HepG2 (cell line): Measurements from ENCODE around the gene RFTN1. TPM values are rescaled to one million over a fixed set of nuclear protein-coding genes. Genes with fewer than 3 reads are reported as not detected.
A peak's percentile ranks its signal among the peaks of the same experiment; 100 is the strongest.

ENCODE experiments used
- ATAC-seq: fragments of 200-7000 bp; cut with Tn5 transposase; 3 replicates; pipeline ENCODE4 v1.9.1; 2020; ENCODE audit warnings: mild to moderate bottlenecking, moderate library complexity
- BruUV-seq: library from RNA; stranded (reverse); fragments of 400-500 nt; replicated peaks from 2 replicates; lab custom pipeline; 2021; lab: Mats Ljungman, UMichigan
- CTCF ChIA-PET: fragments of 300-600 bp; formaldehyde crosslinking; extraction: SDS; loops from one replicate; lab custom pipeline; 2021; ENCODE audit warnings: low total read pairs, inconsistent platforms, low intra/inter-chr PET ratio; lab: Yijun Ruan, JAX
- POLR2A ChIA-PET: fragments of 350-600 bp; sonication (Branson Sonifier 250); formaldehyde crosslinking; loops from one replicate; lab custom pipeline; 2020; ENCODE audit warnings: antibody characterized with exemption, inconsistent platforms; lab: Yijun Ruan, JAX
- DNase-seq: peaks from one replicate; pipeline ENCODE4 v3.0.0-alpha.2; 2015; ENCODE audit warnings: low spot score
- FAIRE-seq: peaks from 3 replicates; lab custom pipeline; 2011; peaks lifted over from hg19 to GRCh38; lab: Jason Lieb, UNC
- H2AFZ ChIP-seq: one replicate; pipeline ENCODE4 v1.6.1; 2011; ENCODE audit warnings: low read length, inconsistent platforms
- H3K27ac ChIP-seq: fragments of 300-600 bp; 3 replicates; pipeline ENCODE4 v1.8.0; 2011; ENCODE audit warnings: mixed run types, mild to moderate bottlenecking, mixed read lengths, low read length, inconsistent platforms; ENCODE audit not compliant: insufficient read depth; ENCODE audit errors: extremely low read length
- H3K27me3 ChIP-seq, 2 experiments: fragments of 200-600 bp in 1 of 2; 2 replicates in 1 of 2; 3 replicates in 1 of 2; pipeline versions ENCODE4 v1.6.0 to v1.8.0; 2011; ENCODE audit warnings: low read length in 2 of 2, mild to moderate bottlenecking in 2 of 2, moderate library complexity in 2 of 2, inconsistent platforms in 1 of 2; ENCODE audit not compliant: insufficient read depth in 2 of 2, control insufficient read depth in 1 of 2
- H3K36me3 ChIP-seq, 2 experiments: fragments of 200-600 bp in 1 of 2; replicated peaks in 1 of 2; 2 replicates in 1 of 2; 3 replicates in 1 of 2; pipeline versions ENCODE4 v1.5.1 to v1.8.0; 2011; ENCODE audit warnings: low read length in 2 of 2, inconsistent platforms in 1 of 2; ENCODE audit not compliant: insufficient read depth in 2 of 2, control insufficient read depth in 1 of 2
- H3K4me1 ChIP-seq: 2 replicates; pipeline ENCODE4 v1.5.1; 2012; ENCODE audit warnings: low read length, inconsistent platforms; ENCODE audit not compliant: insufficient read depth
- H3K4me2 ChIP-seq: 2 replicates; pipeline ENCODE4 v1.6.0; 2011; ENCODE audit warnings: low read depth, low read length, inconsistent platforms
- H3K4me3 ChIP-seq, 3 experiments: fragments of 200-600 bp in 1 of 3; sonication (generic), shearing (Covaris generic) in 1 of 3; replicated peaks in 1 of 3; 2 replicates each; pipeline ENCODE4 v1.5.1; 2011 to 2016; ENCODE audit warnings: low read length in 3 of 3, inconsistent platforms in 2 of 3, low read depth in 2 of 3, mild to moderate bottlenecking in 2 of 3, control low read depth in 1 of 3, mixed read lengths in 1 of 3; ENCODE audit not compliant: insufficient read depth in 1 of 3
- H3K79me2 ChIP-seq: one replicate; pipeline ENCODE4 v1.6.1; 2011; ENCODE audit warnings: low read length, inconsistent platforms; ENCODE audit not compliant: insufficient read depth
- H3K9ac ChIP-seq: 2 replicates; pipeline ENCODE4 v1.6.0; 2011; ENCODE audit warnings: mild to moderate bottlenecking, low read depth, low read length, inconsistent platforms; ENCODE audit not compliant: insufficient read depth
- H3K9me3 ChIP-seq: 2 replicates; pipeline ENCODE4 v1.5.1; 2012; ENCODE audit warnings: mild to moderate bottlenecking, low read length
- H4K20me1 ChIP-seq: 2 replicates; pipeline ENCODE4 v1.6.0; 2011; ENCODE audit warnings: inconsistent platforms, mild to moderate bottlenecking, low read length, moderate library complexity; ENCODE audit not compliant: insufficient read depth
- ATF7 ChIP-seq, 2 experiments: fragments of 450-650 bp in 1 of 2; sonication (generic) in 1 of 2; formaldehyde crosslinking in 1 of 2; IDR thresholded peaks; 2 replicates each; pipeline versions ENCODE4 v1.4.0 to v1.6.1; 2016 to 2020; ENCODE audit warnings: antibody characterized with exemption in 1 of 2, mild to moderate bottlenecking in 1 of 2, missing genetic modification reagents in 1 of 2
- ATM ChIP-seq: fragments of 450-650 bp; IDR thresholded peaks from 2 replicates; pipeline ENCODE4 v1.7.1; 2017; ENCODE audit warnings: mild to moderate bottlenecking, borderline replicate concordance
- KDM3A ChIP-seq: IDR thresholded peaks from 2 replicates; pipeline ENCODE4 v1.6.1; 2018; ENCODE audit warnings: low read depth, missing compliant biosample characterization
- TRIM24 ChIP-seq: sonication (generic); formaldehyde crosslinking; IDR thresholded peaks from 2 replicates; pipeline ENCODE4 v1.8.0; 2022; ENCODE audit warnings: mild to moderate bottlenecking, missing genetic modification reagents
- ZNF180 ChIP-seq: sonication (generic); formaldehyde crosslinking; IDR thresholded peaks from 2 replicates; pipeline ENCODE4 v1.4.0; 2020; ENCODE audit warnings: low read depth, missing genetic modification reagents, borderline replicate concordance
- ZNF253 ChIP-seq: sonication (generic); formaldehyde crosslinking; IDR thresholded peaks from 2 replicates; pipeline ENCODE4 v1.8.0; 2022; ENCODE audit warnings: mild to moderate bottlenecking, missing genetic modification reagents, borderline replicate concordance
- ZNF329 ChIP-seq: sonication (generic); formaldehyde crosslinking; IDR thresholded peaks from 2 replicates; pipeline ENCODE4 v1.9.0; 2021; ENCODE audit warnings: low read depth, mild to moderate bottlenecking, missing genetic modification reagents
- ZNF549 ChIP-seq: sonication (generic); formaldehyde crosslinking; IDR thresholded peaks from 2 replicates; pipeline ENCODE4 v1.5.0; 2020; ENCODE audit warnings: missing genetic modification reagents
- ZNF644 ChIP-seq: IDR thresholded peaks from 2 replicates; pipeline ENCODE4 v1.6.1; 2016; ENCODE audit warnings: low read depth
- WGBS: methylation state at CpG from one replicate; pipeline ENCODE4 v1.1.6; 2017; ENCODE audit warnings: low lambda C conversion rate; 5-methylcytosine and 5-hydroxymethylcytosine counted together
- in situ Hi-C: cut with HindIII; loops from 2 replicates; pipeline ENCODE4 v1.10.0; 2017; ENCODE audit warnings: low pct_unique_long_range_greater_than_20kb; ENCODE audit not compliant: extremely low pct_ligation_motif_present
- intact Hi-C: fragments of 100-400 bp; cut with micrococcal nuclease; formaldehyde crosslinking; loops from one replicate; pipeline ENCODE4 v1.10.0; 2022; ENCODE audit not compliant: unreplicated experiment
- polyA plus RNA-seq, 8 experiments: library from polyadenylated mRNA; depleted of rRNA in 3 of 8; stranded (reverse) in 7 of 8; unstranded in 1 of 8; fragments of >200 nt; fragmentation: Illumina TruSeq in 4 of 8; extraction: Trizol in 4 of 8; gene quantifications; 2 replicates each; pipeline versions ENCODE4 v1.2.1 to v1.2.3, GENCODE V29; 2011 to 2016; ENCODE audit warnings: low read depth in 4 of 8, missing spikeins in 1 of 8, mixed read lengths in 1 of 8; ENCODE audit not compliant: insufficient read depth in 1 of 8
- total RNA-seq, 5 experiments: library from RNA; depleted of rRNA; stranded (reverse); fragments of >200 nt; fragmentation: Illumina TruSeq; extraction: Trizol; gene quantifications; 2 replicates each; pipeline ENCODE4 v1.2.3, GENCODE V29; 2016; ENCODE audit warnings: low read depth in 1 of 5
- TF ChIP-seq, protein P1 (sequence below): sonication (generic); formaldehyde crosslinking; conservative IDR thresholded peaks from 2 replicates; pipeline ENCODE4 v1.8.1; 2023; ENCODE audit warnings: missing genetic modification reagents
- TF ChIP-seq, protein P2 (sequence below): sonication (generic); formaldehyde crosslinking; IDR thresholded peaks from 2 replicates; pipeline ENCODE4 v1.4.0; 2020; ENCODE audit warnings: mild to moderate bottlenecking, missing genetic modification reagents

Gene RFTN1
- total and polyA plus RNA-seq, 2 of the 13 experiments (the other 11 are each of a cell fraction or from before 2014, with no cell fraction given), result not detected

DNA sequence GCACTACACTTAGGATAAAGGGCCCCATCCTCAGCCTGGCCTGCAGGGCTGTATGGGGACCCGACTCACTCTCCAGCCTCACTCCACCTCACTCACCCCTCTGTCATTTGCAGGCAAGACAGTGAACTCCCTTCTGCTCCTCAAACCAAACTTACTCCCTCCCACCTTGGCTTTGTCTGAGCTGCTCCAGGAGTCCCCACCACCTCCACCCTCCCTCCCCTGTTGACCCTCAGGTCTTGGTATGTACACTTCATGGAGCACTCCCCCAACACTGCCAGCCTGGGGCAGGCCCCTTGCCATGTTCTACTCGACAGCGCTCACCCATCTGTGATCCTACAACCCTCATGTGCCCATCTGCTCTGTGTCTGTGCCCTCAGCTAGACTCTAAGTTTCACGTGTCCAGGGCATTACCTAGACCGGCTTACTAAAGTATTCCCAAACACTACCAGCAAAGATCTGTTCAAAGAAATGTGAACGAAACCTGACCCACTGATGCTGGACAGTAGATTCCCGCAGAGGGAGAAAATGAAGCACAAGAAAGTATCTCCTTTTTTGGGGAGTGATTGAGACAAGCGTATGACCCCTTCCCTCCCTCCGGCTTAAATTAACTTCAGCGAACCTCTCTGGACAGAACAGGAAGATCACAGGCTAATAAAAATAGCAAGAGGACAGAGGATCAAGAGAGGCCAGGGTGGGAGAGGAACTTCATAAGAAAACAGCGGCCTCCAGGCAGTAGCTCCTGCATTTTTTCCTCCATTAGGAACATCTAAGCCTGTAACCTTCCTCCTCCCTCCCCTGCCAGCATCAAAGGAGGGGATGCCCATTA is 113.2 kb downstream of the RFTN1 start:
- ChIA-PET POLR2A (no interaction called here), CTCF (no interaction called here)
- Histone ChIP-seq H3K4me2 (no peak overlapping the region), H3K4me1 (no peaks in the 10 kb centered on the region), H4K20me1 (no peaks in the 10 kb centered on the region), H3K9me3 (no peaks in the 10 kb centered on the region), H3K9ac (no peak overlapping the region), H2AFZ (no peak overlapping the region), H3K4me3 (no peak overlapping the region), H3K27ac (no peak overlapping the region), H3K36me3 (no peaks in the 10 kb centered on the region), H3K27me3 (no peaks in the 10 kb centered on the region; a peak in 1 of 5 replicates), H3K79me2 (no peaks in the 10 kb centered on the region)
- intact Hi-C loops, result no loop called here
- DNase-seq (no peak), FAIRE-seq (no peak), ATAC-seq (peak; percentile 43)
- TF ChIP-seq ZNF253 (CRISPR knock-in tag) (no peak), ZNF180 (CRISPR knock-in tag) (no peak), ATM (no peak), ZNF329 (CRISPR knock-in tag) (no peak), KDM3A (CRISPR knock-in tag) (no peak), ZNF644 (CRISPR knock-in tag) (no peak), TRIM24 (no peak), ATF7 (IDR thresholded peaks at IDR 0.05) (no peak), ATF7 (CRISPR knock-in tag; IDR thresholded peaks at IDR 0.05) (no peak), ZNF549 (CRISPR knock-in tag) (no peak)
- TF ChIP-seq, protein P1, sequence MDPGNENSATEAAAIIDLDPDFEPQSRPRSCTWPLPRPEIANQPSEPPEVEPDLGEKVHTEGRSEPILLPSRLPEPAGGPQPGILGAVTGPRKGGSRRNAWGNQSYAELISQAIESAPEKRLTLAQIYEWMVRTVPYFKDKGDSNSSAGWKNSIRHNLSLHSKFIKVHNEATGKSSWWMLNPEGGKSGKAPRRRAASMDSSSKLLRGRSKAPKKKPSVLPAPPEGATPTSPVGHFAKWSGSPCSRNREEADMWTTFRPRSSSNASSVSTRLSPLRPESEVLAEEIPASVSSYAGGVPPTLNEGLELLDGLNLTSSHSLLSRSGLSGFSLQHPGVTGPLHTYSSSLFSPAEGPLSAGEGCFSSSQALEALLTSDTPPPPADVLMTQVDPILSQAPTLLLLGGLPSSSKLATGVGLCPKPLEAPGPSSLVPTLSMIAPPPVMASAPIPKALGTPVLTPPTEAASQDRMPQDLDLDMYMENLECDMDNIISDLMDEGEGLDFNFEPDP (CRISPR knock-in tag), result no peak
- TF ChIP-seq, protein P2, sequence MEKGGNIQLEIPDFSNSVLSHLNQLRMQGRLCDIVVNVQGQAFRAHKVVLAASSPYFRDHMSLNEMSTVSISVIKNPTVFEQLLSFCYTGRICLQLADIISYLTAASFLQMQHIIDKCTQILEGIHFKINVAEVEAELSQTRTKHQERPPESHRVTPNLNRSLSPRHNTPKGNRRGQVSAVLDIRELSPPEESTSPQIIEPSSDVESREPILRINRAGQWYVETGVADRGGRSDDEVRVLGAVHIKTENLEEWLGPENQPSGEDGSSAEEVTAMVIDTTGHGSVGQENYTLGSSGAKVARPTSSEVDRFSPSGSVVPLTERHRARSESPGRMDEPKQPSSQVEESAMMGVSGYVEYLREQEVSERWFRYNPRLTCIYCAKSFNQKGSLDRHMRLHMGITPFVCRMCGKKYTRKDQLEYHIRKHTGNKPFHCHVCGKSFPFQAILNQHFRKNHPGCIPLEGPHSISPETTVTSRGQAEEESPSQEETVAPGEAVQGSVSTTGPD, result no peak
- in situ Hi-C loops, result no loop called here
- no TSS peak for BruUV-seq
- 48% methylated on average over 11 of the region's 11 CpGs for WGBS
